Caki2 (cell line): ENCODE measurements around the gene SYT14. TPM values are rescaled to one million over a fixed set of nuclear protein-coding genes. Genes with fewer than 3 reads are reported as not detected.
A peak's percentile ranks its signal among the peaks of the same experiment; 100 is the strongest.
"Not testable (repeated sequence)": the region's sequence is repeated elsewhere in the genome, so short reads cannot be mapped to it uniquely, and the experiment has no call there.

Source experiments
- DNase-seq: peaks from one replicate; pipeline ENCODE4 v3.0.0-alpha.2; 2015; ENCODE audit warnings: low read depth
- in situ Hi-C: cut with HindIII; loops from 2 replicates; pipeline ENCODE4 v1.10.0; 2016; ENCODE audit warnings: low sequenced_read_pairs, low pct_unique_long_range_greater_than_20kb, mixed read lengths
- total RNA-seq: library from RNA; depleted of rRNA; stranded (reverse); fragments of >200 nt; shearing (Covaris generic); gene quantifications from 2 replicates; pipeline ENCODE4 v1.2.3, GENCODE V29; 2014; ENCODE audit warnings: low replicate concordance; rRNA removed

The SYT14 gene
- total RNA-seq = 0.23 TPM in 1 of 2 replicates, not detected in the other

DNA sequence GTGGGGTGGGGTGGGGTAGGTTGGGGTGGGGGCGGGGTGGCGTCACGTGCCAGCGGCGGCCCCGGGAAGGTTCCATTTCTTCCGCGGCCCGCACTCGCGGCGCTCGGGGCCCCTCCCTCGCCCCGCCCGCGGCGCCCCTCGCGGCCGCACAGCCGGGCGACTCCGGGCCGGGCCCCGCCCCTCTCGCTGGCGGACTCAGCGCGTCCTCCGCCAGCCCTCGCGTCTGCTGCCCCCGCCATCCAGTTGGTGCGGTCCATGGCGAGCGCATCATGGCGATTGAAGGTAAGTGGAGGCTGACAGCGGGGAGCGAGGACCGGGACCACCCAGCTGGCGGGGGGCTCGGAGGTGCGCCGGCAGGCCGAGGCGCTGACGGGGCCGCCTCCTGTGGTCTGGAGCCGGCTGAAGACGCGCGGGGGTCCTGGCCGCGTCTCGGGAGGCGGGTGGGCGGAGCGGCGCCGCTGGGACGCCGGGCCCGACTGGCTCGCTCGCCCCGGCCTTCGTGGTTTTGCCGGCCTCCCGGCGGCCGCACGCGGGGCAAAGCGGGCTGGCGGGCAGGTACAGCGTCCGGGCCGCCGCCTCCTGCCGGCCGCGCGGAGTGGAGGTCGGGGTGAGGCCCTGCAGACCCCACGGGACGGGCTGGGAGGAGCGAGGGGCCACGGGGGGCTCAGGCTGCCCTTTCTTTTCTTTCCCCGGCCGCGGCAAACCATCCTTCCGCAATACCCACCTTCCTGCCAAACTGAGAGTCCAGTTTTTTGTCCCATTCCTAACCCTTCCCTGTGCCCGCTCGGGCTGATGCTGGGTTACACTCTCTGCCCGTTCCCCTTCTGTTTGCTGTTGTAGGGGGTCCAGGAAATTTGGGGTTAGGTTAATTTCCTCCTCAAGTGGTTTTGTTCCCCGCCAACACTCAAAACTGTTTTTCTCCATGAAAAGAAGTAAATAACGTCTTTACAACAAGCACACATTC, at the start of gene SYT14:
SYT14 (plus strand) TSS at position 222 of the 964 bp plus-strand sequence; CDS start at position 270, 48 bp downstream.
- DNase-seq = no peak

GRCh38 chr1:209888291-209889076, 49.5 kb upstream of the SYT14 start:
- DNase-seq, in situ Hi-C loops: not testable (repeated sequence)

More for the DNA sequence above, at the start of gene SYT14:
- in situ Hi-C loops = no loop called here

DNA sequence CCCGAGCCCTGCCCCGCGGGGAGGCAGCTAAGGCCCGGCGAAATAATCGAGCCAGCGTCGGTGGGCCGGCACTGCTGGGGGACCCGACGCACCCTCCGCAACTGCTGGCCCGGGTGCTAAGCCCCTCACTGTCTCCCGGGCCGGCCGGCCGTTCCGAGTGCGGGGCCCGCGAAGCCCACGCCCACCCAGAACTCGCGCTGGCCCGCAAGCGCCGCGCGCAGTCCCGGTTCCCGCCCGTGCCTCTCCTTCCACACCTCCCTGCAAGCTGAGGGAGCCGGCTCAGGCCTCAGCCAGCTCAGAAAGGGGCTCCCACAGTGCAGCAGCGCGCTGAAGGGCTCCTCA, 49.0 kb upstream of the SYT14 start:
- no peak for DNase-seq
- in situ Hi-C loops = no loop called here

GRCh38 chr1:209890641-209891330, 47.2 kb upstream of the SYT14 start:
- in situ Hi-C loops = no loop called here
- no peak for DNase-seq

DNA sequence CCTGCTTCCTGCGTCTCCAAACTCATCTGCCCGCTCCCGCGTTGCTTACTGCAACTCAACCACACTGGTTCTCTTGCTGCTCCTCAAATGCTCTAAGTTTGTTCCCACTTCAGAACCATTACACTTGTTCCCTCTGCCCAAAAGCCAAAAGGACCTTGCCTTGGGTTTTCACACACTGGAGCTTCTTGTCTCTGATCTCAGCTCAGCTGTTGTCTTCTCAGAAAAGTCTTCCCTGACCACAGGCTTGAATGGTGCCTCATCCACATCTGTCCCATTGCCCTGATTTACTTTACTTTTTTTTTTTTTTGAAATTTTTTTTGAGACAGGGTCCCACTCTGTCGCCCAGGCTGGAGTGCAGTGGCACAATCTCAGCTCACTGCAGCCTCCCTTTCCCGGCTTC, 44.3 kb upstream of the SYT14 start:
- no peak for DNase-seq
- in situ Hi-C loops = no loop called here

DNA sequence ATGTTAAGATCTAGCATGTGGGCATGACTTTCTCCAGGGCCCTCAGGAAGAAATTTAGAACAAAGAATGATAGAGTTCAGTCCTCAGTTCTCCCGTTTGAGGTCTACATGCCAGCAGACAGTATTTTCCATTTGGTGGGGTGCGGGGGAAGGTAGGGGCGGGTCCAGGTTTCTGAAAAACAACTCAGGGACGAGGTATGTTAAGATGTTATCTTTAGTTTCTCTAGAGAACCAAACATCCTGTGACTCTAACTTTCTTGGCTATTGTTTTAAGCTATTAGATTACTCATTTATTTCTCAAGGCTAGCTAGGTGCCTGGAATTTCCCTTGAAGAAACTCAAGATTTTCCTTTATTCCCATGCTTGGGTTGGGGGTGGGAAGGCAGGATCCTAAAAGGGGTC, 42.3 kb upstream of the SYT14 start:
- in situ Hi-C loops = no loop called here
- DNase-seq = peak; percentile 72

DNA sequence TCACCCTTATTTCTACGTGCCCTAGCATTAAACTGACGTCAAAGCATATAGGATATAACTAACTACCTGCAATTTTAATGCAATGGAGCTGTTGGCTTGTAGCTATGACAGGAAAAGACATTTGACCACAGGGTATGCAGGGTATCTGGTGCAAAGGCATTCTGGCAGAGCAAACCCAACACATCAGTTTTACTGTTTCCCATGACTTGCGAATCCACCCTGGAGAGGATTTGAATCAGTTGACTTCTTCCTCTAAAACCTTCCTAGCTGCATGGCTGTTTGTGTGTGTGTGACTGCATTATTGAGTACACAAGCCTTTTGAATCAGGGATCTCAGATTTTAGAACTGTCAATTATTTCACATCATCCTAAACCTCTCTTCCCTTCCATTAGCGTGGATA, 41.7 kb upstream of the SYT14 start:
- DNase-seq = no peak
- in situ Hi-C loops = no loop called here

DNA sequence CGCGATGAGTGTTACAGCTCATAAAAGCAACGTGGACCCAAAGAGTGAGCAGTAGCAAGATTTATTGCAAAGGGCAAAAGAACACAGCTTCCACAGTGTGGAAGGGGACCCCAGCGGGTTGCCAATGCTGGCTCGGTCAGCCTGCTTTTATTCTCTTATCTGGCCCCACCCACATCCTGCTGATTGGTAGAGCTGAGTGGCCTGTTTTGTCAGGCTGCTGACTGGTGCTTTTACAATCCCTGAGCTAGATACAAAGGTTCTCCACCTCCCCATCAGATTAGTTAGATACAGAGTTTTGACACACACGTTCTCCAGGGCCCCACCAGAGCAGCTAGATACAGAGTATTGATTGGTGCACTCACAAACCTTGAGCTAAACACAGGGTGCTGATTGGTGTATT, 39.7 kb upstream of the SYT14 start:
- DNase-seq, in situ Hi-C loops: not testable (repeated sequence)

GRCh38 chr1:209898851-209899250, 39.2 kb upstream of the SYT14 start:
- in situ Hi-C loops, DNase-seq: not testable (repeated sequence)

GRCh38 chr1:209899948-209900347, 38.1 kb upstream of the SYT14 start:
- no peak for DNase-seq
- in situ Hi-C loops = no loop called here

DNA sequence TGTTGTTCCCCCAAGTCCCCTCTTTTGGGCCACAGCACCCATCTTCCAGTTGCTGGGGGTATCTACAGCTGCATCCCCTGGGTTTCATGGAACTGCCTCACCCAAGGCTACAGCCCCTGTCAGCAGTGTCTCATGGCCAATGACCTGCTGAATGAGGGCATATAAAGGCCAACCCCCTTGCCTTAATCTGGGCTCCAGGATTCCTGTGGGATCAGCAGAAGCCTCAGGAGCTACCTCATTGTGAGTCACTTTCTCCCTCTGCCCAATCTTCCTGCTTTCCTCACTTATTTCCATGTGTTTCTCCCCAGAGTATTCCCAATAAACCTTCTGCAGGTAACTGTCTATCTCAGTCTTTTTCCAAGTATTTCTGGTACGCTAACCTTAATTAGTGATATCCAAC, 37.3 kb upstream of the SYT14 start:
- DNase-seq = no peak
- in situ Hi-C loops = no loop called here

GRCh38 chr1:209901211-209901610, 36.8 kb upstream of the SYT14 start:
- in situ Hi-C loops = no loop called here
- no peak for DNase-seq

GRCh38 chr1:209904774-209905173, 33.2 kb upstream of the SYT14 start:
- DNase-seq, in situ Hi-C loops: not testable (repeated sequence)

DNA sequence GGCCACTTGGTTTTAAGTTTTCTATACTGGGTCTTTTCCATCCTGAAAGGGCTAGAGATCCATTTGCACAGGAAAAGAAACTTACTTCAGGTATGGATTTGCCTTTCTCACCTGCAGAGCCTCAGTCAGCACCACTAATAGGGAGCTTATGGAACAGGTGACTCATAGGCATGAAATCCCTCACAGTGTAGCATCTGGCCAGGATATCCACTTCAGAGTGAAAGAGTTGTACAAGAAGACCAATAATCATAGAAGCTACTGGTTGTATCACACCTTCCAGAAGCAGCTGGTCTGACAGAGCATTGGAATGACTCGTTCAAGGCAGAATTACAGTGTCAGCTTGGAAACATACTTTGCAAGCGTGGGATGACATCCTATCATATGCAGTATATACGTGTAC, 26.3 kb upstream of the SYT14 start:
- DNase-seq = no peak
- in situ Hi-C loops = no loop called here

DNA sequence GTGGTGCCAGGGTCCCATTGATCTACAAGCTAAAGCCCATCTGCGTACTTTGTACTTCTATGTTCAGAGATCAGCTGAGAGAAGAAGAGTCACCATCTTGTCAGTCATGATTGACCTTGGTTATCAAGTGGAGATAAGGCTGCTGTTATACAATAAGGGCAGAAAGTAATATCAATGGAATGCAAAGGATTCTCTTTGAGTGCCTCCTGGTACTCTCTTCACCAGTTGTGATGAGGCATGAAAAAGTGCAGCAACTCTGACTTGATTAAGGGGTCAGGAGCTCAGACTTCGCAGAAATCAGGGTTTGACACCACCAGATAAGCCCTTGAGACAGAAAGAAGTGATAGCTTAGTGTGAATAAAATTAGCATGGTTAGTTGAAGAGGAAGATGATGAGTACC, 25.7 kb upstream of the SYT14 start:
- no peak for DNase-seq
- in situ Hi-C loops = no loop called here

- DNase-seq, in situ Hi-C loops: not testable (repeated sequence)
Measured at GRCh38 chr1:209919637-209920036, 18.4 kb upstream of the SYT14 start.

DNA sequence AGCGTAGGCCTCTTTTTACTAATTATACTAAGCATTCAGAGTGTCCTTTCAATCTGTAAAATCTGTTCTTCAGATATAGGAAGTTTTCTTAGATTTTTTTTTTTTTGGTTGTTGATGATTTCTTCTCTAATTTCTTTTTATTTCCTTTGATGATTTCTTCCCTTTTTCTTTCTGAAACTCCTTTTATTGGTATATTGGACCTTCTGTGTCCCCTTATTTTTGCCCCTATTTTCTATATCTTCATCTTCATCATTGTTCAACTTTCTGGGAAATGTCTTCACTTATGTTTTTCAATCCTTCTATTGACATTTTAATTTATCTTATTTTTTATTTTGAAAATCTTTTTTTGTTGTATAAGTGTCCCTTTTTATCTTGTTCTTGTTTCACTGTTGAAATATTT, 17.2 kb upstream of the SYT14 start:
- in situ Hi-C loops = no loop called here
- no peak for DNase-seq

- no peak for DNase-seq
- in situ Hi-C loops = no loop called here
Measured at GRCh38 chr1:209924390-209924789, 13.6 kb upstream of the SYT14 start.

- DNase-seq = peak; percentile 26
- in situ Hi-C loops = no loop called here
Measured at GRCh38 chr1:209926045-209926444, 12.0 kb upstream of the SYT14 start.
